ENCODE data around the gene MTA1.
A peak's percentile ranks its signal among the peaks of the same experiment; 100 is the strongest.

The MTA1 gene

DNA sequence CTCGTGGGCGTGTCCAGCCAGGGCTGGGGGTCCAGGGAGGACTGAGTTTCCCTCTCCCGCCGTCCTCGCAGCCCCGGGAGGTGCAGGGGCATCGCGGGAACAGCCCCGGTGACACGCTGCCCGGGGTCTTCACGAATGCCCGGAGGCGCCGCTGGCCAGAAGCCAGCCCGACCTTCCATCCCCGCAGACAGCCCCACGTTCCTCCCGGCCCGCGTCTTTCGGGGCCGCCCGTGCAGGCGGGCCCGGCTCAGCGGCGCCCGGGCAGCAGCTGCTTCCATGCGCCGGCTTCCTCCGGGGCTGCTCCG, 70.6 kb downstream of the MTA1 start:
- DNase-seq = no peak

DNA sequence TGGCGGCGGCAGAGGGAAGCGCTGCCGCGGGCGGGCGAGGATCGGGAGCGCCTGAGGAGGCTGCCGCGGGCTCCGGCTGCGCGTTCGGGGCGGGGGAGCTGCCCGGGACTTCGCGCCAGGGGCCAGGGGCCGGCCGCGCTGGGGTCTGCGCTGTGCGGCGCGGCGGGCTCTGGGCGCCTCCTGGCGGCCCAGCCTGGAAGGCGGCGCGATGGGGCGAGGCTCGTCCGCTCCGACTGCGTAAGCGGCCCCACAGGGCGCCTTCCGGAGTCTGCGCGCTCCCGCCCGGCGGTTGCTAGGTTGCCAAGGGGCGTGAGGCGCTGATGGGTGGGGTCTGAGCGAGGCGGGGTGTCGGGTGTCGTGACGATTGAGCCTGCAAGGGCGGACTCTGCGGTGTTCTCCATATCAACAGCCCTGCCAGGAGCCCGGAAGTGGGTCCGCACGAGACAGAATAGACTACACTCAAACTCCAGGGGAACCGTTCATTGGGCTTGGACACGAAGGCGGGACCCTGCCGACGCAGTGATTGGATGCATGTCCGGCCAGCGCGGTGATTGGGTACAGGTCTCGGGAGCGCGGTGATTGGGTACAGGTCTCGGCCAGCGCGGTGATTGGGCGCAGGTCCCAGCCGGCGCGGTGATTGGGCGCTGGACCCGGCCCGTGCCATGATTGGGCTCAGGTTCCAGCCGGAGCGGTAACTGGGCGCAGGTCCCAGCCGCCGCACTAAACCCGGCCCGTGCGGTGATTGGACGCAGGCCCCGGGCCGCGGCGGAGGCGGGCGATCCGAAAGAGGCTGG, 71.1 kb downstream of the MTA1 start, which contains the start of gene TEDC1:
Gene TEDC1, plus strand, starts transcription at position 675 of the 794 bp plus-strand sequence. CDS start 130 bp downstream, outside the sequence.
- DNase-seq = peak; percentile 100

DNA sequence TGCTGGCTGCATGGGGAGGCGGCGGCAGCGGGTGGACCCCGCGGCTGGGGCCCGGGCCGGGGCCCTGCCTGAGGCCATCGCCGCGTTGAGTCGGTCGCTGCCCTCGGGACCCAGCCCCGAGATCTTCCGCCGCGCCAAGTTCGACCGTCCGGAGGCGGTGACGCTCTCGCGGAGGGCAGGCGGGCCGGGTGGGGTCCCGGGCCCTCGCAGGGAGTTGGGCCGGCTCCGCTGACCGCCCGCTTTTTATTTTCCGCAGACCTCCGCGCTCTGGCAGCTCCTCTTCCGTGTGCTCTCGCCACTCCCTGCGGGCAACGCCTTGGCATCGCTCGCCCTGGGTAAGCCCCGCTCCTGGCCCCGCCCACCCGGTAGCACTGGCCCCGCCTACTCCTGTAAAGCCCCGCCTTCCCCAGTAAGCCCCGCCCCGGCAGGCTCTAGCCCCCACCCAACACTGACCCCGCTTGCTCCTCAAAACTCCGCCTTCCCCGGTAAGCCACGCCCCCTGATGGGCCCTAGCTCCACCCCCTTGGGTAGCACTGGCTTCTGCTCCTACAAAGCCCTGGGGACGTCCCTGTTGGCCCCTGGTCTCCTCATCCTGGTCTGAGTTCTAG, 71.8 kb downstream of the MTA1 start:
- DNase-seq = peak; percentile 51

DNA sequence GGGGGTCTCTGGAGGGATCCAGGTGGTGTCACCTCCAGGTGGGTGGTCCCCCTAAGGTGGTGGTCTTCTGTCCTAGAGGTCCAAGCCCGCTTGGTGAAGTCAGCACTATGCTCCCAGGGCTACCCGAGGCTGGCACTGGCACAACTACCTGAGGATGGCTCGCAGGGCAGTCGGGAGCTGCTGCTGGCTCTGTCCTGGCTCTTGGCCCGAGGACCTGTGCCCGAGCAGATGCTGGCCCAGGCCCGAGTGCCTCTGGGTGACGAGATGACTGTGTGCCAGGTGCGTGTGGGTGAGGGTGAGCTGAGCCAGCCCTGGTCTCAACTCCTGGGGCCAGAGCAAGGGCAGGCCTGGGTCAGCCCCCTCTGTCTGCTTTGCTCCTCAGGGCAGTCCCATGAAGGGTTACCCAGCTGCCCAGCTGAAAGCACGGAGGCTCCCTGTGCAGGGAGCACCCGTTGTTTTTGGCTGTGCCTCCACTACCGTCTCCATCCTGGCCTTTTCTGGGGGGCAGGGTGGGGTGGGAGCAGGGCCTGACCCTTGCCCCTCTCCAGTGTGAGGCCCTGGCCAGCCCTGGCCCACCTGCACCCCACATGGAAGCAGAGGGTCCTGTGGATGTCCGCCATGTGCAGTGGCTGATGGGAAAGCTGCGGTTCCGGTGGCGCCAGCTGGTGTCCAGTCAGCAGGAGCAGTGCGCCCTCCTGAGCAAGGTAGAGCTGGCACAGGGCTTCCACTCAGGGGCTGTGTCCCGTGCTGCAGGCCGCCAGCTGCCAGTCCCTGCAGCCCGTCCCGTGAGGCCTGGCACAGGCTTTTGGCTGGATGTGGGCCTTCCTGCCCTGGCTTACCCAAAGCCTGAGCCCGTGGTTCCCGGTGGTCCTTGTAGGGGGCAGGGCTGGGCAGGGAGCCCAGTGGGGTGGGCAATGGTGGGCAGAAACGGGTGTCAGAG, 72.7 kb downstream of the MTA1 start:
- DNase-seq = no peak

DNA sequence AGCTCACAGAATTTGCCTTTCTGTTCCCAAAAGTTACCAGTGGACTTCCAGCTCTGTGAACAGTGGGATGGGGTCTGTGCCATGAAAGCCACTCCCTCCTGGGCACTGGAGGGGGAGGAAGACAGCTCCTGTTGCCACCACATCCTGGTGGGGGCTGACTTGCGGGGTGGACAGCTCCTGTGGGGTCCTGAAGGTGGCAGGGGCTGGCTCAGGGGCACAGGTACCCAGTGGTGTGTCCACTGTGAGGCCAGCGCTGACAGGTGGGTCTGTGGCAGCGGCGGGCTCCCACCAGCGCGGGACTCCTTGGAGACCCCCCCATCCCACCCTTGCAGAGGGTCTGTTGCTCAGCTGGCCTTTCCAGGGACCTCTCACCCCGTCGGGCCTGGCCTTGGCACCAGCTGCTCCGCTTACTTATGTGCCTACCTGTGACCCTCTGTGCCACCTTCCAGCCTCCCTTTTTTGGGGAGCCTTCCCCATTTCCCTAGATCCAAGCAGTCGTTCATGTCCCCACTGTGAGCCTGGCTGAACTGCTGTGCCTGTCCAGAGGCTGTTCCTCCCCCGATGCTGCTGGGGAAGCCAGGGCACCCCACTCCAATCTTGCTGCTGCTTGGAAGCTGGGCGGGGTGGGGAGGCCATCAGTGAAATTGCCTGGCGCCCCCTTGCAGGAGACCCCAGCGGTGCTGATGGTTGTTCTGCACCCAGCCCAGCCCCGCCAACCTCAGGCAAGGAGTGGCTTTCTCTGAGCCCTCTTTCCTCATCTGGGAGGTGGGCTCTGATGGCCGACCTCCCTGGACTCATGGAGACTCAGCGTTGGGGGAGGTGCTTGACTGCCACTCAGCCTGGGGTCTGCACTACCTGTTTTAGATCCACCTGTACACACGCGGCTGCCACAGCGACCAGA, 73.6 kb downstream of the MTA1 start:
- DNase-seq = no peak

DNA sequence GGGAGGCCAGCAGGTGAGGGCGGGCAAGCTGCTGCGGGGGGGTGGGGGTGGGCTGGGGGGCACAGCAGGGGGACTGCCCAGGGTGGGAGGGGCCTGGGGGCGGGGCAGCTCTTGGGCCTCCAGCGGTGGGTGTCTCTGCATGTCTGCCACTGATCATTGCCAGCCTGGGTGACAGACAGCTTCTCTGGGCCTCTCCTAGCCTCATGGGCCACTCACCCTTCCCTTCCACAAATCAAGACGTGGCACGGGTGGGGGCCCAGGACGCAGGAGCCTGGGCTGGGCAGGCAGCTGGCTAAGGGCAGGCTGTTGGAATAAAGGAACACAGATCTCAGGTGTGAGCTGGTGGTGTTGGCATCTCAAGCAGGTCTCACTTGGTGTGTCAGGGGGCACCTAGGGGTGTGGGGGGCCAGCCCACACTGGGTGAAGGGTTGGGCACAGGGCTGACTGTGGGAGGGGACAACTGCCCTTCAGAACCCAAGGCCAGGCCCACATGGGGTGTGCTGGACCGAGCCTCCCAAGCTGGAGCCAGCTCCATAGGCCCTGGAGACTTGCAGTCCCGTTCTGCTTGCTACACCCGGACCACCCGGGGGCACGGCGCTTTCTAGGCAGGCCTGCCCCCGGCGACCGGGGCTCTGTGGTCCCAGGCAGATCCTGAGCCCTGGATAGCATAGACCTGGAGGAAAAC, 74.4 kb downstream of the MTA1 start:
- no peak for DNase-seq

DNA sequence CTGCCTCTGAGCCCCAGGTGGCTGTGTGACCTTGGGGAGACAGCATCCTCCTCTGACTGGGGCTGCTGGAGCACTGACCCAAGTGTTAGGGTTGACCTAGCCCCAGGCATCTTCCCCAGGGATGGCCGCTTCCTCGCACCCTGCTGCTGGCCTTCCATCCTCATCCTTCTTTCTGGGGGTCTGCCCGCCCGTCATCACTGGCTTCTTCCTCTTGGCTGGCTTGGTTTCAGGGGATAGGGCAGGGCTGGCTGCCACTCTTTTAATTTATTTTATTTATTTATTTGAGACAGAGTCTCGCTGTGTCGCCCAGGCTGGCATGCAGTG, 74.9 kb downstream of the MTA1 start:
- no peak for DNase-seq

DNA sequence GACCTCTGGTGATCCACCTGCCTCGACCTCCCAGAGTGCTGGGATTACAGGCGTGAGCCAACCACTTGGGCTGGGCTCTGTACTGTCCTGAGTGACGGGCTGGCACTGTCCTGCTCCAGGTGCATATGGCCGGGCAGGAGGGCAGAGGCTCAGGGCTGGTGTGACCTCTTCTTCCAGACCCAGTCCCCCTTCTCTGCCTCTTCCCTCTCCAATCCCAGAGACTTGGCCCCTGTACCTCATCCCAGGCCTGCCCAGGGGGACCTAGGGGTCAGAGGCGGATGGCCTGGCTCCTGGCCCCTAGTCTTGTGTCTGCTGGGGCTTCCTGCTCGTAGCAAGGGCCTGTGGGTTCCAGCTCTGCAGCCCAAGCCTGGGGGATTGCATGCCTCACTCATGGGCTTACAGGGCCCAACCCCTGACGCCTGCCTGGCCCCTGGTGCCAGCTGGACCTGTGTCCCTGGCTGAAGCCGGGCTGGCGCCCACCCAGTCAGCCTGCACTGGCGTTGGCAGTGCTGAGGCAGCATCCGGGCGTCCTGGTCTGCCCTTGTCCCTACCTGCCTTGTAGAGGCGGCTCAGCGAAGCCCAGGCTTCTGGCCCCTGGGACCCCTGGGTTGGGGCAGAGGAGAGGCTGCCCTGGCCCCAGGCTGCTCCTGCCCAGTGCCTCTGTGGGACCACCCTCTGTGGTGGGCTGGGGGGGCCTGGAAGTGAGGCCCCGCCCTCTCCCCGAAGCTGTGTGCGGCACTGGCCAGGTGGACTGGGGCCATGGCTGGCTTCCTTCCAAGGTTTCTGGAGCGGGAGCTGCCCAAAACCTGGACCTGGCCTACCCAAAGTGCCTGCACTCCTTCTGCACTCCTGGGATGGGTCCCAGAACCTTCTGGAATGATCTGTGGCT, 75.7 kb downstream of the MTA1 start:
- no peak for DNase-seq

DNA sequence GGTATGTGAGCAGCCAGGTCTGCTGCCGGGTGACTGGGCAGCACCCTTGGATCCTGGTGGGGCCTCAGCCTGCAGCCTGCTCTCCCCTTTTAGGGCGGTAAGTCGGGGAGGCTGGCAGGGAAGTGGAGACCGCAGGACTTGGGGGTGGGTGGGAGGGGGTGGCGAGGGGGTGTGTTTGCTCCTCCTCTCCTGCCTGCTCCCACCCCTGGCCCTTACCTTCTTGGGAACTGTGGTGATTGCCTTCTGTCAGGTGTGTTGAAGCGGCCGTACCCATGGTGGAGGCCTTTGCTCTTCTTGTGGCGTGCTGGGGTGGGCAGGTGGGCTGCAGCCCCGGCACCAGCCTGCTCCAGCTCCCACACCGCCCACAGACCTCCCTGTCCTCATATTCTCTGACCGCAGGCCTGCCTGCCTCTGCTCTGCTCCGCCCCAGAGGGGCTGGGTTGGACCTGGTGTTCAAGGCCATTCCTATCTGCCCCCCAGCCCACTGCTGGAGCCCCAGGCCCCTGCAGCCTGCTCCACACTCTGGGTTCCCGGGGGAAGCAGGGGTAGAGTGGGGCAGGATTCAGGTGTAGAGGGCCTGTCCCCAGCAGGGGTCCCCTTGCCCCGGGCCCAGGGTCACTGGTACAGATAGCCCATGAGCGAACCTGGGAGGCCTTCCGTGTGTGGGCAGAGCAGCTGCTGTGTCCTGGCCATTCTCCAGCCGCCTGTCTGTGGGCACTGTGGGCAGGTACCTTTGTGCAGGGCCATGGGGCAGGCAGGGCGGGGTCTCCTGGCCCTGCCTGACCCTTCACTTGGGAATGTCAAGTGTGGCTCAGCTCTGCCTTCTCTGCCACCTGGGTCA, 76.6 kb downstream of the MTA1 start:
- DNase-seq = no peak

DNA sequence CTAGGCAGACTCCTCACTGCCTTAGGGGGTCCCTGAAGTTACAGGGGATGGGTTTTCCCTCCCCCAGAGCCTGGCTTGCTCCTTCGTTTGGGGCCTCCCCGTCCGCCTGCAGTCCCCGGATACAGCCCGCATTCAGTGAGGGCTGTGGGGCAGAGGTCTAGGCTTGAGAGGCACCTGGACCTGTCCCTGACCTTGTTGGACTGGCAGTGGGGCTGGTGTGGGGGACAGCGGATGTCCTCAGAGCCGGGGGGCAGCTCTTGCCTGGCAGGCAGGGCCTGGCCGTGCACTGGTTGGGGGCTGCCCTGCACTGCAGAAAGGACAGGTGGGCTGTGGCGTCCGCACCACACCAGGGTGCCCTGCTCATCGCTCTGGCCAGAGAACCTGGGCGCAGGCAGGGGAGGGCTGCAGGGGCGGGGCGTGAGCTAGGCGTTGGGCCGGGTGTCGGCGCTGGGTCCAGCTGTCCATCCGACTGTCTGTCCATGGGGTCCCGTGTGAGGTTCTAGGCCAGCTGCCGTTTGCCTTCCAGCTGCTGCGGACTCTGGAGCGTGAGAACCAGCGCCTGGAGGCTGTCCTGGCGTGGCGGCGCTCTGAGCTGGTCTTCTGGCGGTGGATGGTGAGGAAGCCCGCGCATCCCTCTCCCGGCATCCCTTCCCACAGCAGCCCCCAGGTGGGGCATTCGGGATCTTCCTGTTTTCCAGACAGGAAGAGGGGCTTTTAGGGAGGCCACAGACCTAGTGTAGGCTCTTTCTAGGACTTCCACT, 77.4 kb downstream of the MTA1 start:
- no peak for DNase-seq

DNA sequence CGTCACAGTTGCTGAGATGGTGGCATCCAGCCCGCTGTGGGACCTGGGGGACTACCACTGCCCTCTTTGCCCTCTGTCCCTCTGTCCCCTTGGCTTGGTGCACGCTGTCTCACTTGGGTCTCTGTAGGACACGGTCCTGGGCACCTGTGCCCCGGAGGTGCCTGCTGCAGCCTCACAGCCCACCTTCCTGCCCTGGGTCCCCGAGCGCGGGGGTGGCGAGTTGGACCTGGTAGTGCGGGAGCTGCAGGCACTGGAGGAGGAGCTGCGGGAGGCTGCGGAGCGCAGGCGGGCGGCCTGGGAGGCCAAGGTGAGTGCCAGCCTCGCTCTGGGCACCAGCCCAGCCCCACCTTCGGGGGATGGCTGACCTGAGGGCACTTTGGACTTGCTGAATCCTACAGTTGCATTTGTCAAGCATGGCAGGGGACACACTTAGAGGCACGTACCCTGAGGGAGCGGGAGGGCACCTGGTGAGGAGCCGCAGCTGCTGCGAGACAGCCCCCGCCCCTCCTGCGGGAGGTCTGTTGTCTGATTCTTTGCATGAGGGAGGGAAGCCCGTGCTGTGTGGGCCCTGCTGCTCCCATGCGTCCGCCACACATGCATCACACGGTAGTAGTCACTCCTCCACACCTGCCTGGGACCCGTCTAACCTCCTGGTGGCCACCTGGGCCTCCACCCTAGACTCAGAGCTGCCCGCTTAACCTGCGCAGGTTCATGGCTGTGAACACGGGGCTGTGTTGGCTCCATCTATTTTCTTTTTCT, 78.2 kb downstream of the MTA1 start:
- no peak for DNase-seq

DNA sequence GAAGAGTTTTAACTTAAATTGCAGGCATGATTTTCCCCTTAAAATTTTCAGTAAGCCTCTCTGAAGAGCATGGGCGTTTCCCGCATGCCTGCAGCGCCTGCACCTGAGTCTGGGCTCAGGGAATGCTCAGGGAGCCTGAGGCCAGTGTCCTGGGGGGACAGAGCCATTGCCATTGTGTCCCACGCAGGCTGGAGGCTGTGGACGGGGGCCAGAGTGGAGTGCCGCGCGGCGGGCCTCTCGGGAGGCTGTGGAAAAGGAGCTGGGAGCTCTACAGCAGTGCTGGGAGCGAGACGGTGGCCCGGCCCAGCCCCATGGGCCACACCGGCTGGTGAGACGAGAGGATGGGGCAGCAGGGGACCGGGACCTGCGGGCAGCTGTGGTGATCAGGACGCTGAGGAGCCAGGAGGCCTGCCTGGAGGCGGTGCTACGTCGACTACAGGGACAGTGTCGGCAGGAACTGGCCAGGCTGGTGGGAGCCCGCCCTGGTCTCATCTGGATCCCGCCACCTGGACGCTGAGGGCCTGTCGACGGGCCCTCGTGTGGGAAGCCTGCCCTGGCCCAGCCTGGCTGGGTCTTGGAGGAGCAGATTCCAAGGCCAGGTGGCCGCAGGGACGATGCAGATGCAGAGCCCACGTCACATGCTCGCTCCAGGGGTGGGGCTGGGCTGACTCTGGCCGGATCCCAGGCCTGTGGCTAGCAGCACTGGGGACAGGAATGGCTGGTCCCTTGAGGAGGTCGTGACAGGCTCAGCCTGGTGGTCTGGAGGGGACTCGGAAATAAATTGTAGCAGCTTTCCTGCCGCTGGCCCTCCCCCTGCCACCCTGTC, 79.0 kb downstream of the MTA1 start:
- no peak for DNase-seq

DNA sequence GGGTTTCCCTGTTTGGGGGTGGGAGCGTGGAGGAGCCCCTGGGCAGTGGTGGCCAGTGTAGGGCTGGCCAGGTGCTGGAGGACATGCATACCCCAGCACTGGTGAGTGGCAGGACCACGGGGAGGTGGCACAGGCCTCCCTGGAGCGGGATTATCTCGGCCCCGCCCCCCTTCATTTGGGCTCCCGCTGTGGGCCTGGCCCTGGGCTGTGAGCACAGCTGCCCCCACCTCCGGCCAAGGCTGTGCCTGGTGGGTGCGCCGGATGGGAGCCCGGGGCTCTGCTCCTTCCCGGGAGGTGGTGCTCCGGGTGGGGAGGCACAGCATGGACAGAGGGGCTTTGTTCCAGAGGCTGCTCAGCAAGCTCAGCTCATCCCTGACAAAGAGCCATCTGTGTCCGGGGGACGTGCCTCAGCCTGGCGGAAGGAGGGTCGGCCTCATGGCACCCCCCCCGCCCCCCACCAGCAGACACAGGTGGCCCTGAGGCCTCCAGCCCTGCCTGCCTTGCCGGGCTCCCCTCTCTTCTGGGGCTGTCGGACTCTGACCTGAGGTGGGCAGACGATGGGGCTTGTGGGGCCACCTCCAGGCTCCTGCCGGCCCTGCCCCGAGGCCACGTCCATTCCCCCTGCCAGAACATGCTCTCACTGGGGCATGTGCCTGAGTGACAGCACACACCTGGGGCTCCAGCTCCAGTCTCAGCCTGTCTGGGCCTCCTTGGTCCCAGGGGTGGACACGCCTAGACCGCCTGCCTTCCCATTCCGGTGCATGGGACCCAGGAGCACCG, 79.8 kb downstream of the MTA1 start:
- DNase-seq = no peak

DNA sequence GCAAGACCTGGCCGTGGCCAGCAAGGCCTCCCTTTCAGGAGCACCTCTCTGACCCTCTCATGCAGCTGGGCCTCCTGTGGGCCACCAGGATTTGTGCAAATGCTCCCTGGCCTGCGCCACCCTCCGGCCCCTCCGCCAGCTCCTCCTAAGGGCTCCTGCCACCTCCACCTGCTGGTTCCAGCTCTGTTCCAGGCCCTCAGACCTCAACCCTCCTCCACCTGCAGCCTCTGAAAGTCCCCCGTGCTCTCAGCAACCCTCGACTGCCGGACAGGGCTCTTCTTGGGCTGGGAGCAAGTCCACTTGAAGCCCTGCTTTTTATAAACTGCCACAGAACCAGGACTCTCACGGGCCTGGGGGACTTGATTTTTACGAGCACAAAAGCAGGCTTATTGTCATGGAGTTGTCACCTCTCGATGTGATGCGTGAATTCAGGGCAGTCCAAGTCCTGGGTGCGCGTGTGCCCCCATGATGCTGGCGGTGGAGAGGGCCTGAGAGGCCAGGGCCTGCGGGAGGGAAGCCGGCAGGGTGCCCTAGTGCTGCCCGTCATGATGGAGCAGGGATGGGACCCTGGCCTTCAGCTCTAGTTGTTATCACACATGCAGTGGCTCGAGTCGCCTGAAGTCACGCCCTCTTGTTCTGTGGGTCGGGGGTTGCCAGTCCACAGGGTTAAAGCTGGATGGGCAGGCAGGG, 80.6 kb downstream of the MTA1 start:
- no peak for DNase-seq

DNA sequence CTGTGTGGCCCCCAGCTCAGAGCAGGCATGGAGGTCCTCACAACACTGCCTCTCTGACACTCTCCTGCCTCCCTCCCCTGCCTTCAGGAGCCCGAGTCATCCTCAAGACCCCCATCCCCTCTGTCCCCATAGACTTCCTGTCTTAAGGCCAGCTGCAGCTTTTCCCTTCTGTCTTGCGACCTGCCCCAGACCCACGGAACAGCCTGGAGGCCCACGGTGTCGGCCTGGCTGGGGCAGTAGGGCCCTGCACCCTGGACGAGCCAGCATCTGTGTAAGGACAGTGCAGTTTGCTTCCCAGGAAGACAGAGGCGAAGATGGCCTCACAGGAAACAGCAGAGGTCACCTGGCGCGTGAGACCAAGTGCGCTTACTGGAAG, 81.1 kb downstream of the MTA1 start:
- DNase-seq = no peak

Measured in fibroblast of skin of scalp (primary cell).